ENCODE measurements around the gene ZBED1.
A peak's percentile ranks its signal among the peaks of the same experiment; 100 is the strongest.

ZBED1 gene

GRCh38 chrX:2504706-2505332 lies 4.0 kb upstream of the ZBED1 start:
- Histone ChIP-seq H3K9me3 (ENCODE audit: control insufficient read depth, low read length) (no peaks in the 10 kb centered on the region), H3K4me1 (ENCODE audit: control insufficient read depth, insufficient read depth, low read length, poor library complexity, severe bottlenecking) (no peaks in the 10 kb centered on the region), H3K4me3 (ENCODE audit: extremely low read depth, insufficient read depth, low read length, poor library complexity, severe bottlenecking) (no peak overlapping the region), H3K36me3 (ENCODE audit: control insufficient read depth, insufficient read depth, low read length) (no peaks in the 10 kb centered on the region), H3K27ac (ENCODE audit: low read depth, low read length, severe bottlenecking) (no peak overlapping the region)
- 93% methylated on average over 5 to 6 of the region's 7 CpGs for WGBS, 2 experiments (ENCODE audit: insufficient coverage in 2 of 2)

GRCh38 chrX:2503591-2504500 lies 3.1 kb upstream of the ZBED1 start:
- H3K27ac ChIP-seq (ENCODE audit: low read depth, low read length, severe bottlenecking): no peak overlapping the region

GRCh38 chrX:2502668-2503519 lies 2.1 kb upstream of the ZBED1 start:
- peak overlapping the region; percentile 10 for H3K27ac ChIP-seq (ENCODE audit: low read depth, low read length, severe bottlenecking)
- peaks cover 3% of the 10 kb centered on the region for H3K36me3 ChIP-seq (ENCODE audit: control insufficient read depth, insufficient read depth, low read length)
- H3K4me1 ChIP-seq (ENCODE audit: control insufficient read depth, insufficient read depth, low read length, poor library complexity, severe bottlenecking): peaks cover 12% of the 10 kb centered on the region
- no peaks in the 10 kb centered on the region for H3K9me3 ChIP-seq (ENCODE audit: control insufficient read depth, low read length)
- WGBS, 2 experiments (ENCODE audit: insufficient coverage in 2 of 2): 84 to 93% methylated on average over 17 to 19 of the region's 19 CpGs
- H3K4me3 ChIP-seq (ENCODE audit: extremely low read depth, insufficient read depth, low read length, poor library complexity, severe bottlenecking): no peak overlapping the region

More at GRCh38 chrX:2503591-2504500, 3.1 kb upstream of the ZBED1 start:
- no peaks in the 10 kb centered on the region for H3K9me3 ChIP-seq (ENCODE audit: control insufficient read depth, low read length)
- H3K4me1 ChIP-seq (ENCODE audit: control insufficient read depth, insufficient read depth, low read length, poor library complexity, severe bottlenecking): peaks cover 6% of the 10 kb centered on the region
- H3K36me3 ChIP-seq (ENCODE audit: control insufficient read depth, insufficient read depth, low read length): no peaks in the 10 kb centered on the region
- H3K4me3 ChIP-seq (ENCODE audit: extremely low read depth, insufficient read depth, low read length, poor library complexity, severe bottlenecking): no peak overlapping the region
- 94 to 95% methylated on average over 10 of the region's 13 CpGs for WGBS, 2 experiments (ENCODE audit: insufficient coverage in 2 of 2)

- peak overlapping the region; percentile 10 for H3K27ac ChIP-seq (ENCODE audit: low read depth, low read length, severe bottlenecking)
Measured at GRCh38 chrX:2502120-2502667, 1.4 kb upstream of the ZBED1 start.

GRCh38 chrX:2501559-2502102 lies 855 bp upstream of the ZBED1 start:
- Histone ChIP-seq H3K27ac (ENCODE audit: low read depth, low read length, severe bottlenecking) (no peak overlapping the region), H3K4me3 (ENCODE audit: extremely low read depth, insufficient read depth, low read length, poor library complexity, severe bottlenecking) (no peak overlapping the region), H3K36me3 (ENCODE audit: control insufficient read depth, insufficient read depth, low read length) (peaks cover 12% of the 10 kb centered on the region), H3K4me1 (ENCODE audit: control insufficient read depth, insufficient read depth, low read length, poor library complexity, severe bottlenecking) (peaks cover 13% of the 10 kb centered on the region), H3K9me3 (ENCODE audit: control insufficient read depth, low read length) (no peaks in the 10 kb centered on the region)
- 86 to 100% methylated on average over 2 to 3 of the region's 5 CpGs for WGBS, 2 experiments (ENCODE audit: insufficient coverage in 2 of 2)

More at GRCh38 chrX:2502120-2502667, 1.4 kb upstream of the ZBED1 start:
- peaks cover 13% of the 10 kb centered on the region for H3K4me1 ChIP-seq (ENCODE audit: control insufficient read depth, insufficient read depth, low read length, poor library complexity, severe bottlenecking)
- H3K36me3 ChIP-seq (ENCODE audit: control insufficient read depth, insufficient read depth, low read length): peaks cover 8% of the 10 kb centered on the region
- H3K4me3 ChIP-seq (ENCODE audit: extremely low read depth, insufficient read depth, low read length, poor library complexity, severe bottlenecking): no peak overlapping the region
- 94 to 96% methylated on average over 2 to 4 of the region's 5 CpGs for WGBS, 2 experiments (ENCODE audit: insufficient coverage in 2 of 2)
- no peaks in the 10 kb centered on the region for H3K9me3 ChIP-seq (ENCODE audit: control insufficient read depth, low read length)

GRCh38 chrX:2500091-2500802 lies 529 bp downstream of the ZBED1 start:
- Histone ChIP-seq H3K27ac (ENCODE audit: low read depth, low read length, severe bottlenecking) (peak overlapping the region; percentile 78), H3K4me1 (ENCODE audit: control insufficient read depth, insufficient read depth, low read length, poor library complexity, severe bottlenecking) (peaks cover 13% of the 10 kb centered on the region), H3K4me3 (ENCODE audit: extremely low read depth, insufficient read depth, low read length, poor library complexity, severe bottlenecking) (peak overlapping the region; percentile 75), H3K36me3 (ENCODE audit: control insufficient read depth, insufficient read depth, low read length) (peaks cover 25% of the 10 kb centered on the region), H3K9me3 (ENCODE audit: control insufficient read depth, low read length) (no peaks in the 10 kb centered on the region)
- 0 to 3% methylated on average over 19 to 23 of the region's 70 CpGs for WGBS, 2 experiments (ENCODE audit: insufficient coverage in 2 of 2)

- peaks cover 13% of the 10 kb centered on the region for H3K4me1 ChIP-seq (ENCODE audit: control insufficient read depth, insufficient read depth, low read length, poor library complexity, severe bottlenecking)
- no peaks in the 10 kb centered on the region for H3K9me3 ChIP-seq (ENCODE audit: control insufficient read depth, low read length)
- peak overlapping the region; percentile 83 for H3K27ac ChIP-seq (ENCODE audit: low read depth, low read length, severe bottlenecking)
- H3K36me3 ChIP-seq (ENCODE audit: control insufficient read depth, insufficient read depth, low read length): peaks cover 25% of the 10 kb centered on the region
- H3K4me3 ChIP-seq (ENCODE audit: extremely low read depth, insufficient read depth, low read length, poor library complexity, severe bottlenecking): peak overlapping the region; percentile 75
- WGBS, 2 experiments (ENCODE audit: insufficient coverage in 2 of 2): 91 to 93% methylated on average over 7 of the region's 8 CpGs
Measured at GRCh38 chrX:2499507-2499906, 1.3 kb downstream of the ZBED1 start.

GRCh38 chrX:2498781-2499302 lies 1.9 kb downstream of the ZBED1 start:
- Histone ChIP-seq H3K27ac (ENCODE audit: low read depth, low read length, severe bottlenecking) (peak overlapping the region; percentile 83), H3K36me3 (ENCODE audit: control insufficient read depth, insufficient read depth, low read length) (peaks cover 25% of the 10 kb centered on the region), H3K4me3 (ENCODE audit: extremely low read depth, insufficient read depth, low read length, poor library complexity, severe bottlenecking) (peak overlapping the region; percentile 75), H3K9me3 (ENCODE audit: control insufficient read depth, low read length) (no peaks in the 10 kb centered on the region), H3K4me1 (ENCODE audit: control insufficient read depth, insufficient read depth, low read length, poor library complexity, severe bottlenecking) (peaks cover 13% of the 10 kb centered on the region)
- WGBS, 2 experiments (ENCODE audit: insufficient coverage in 2 of 2): 16 to 18% methylated on average over 6 of the region's 10 CpGs

- 81 to 85% methylated on average over 4 to 7 of the region's 11 CpGs for WGBS, 2 experiments (ENCODE audit: insufficient coverage in 2 of 2)
- Histone ChIP-seq H3K27ac (ENCODE audit: low read depth, low read length, severe bottlenecking) (peak overlapping the region; percentile 83), H3K4me1 (ENCODE audit: control insufficient read depth, insufficient read depth, low read length, poor library complexity, severe bottlenecking) (peaks cover 13% of the 10 kb centered on the region), H3K9me3 (ENCODE audit: control insufficient read depth, low read length) (no peaks in the 10 kb centered on the region), H3K4me3 (ENCODE audit: extremely low read depth, insufficient read depth, low read length, poor library complexity, severe bottlenecking) (peak overlapping the region; percentile 75), H3K36me3 (ENCODE audit: control insufficient read depth, insufficient read depth, low read length) (peaks cover 26% of the 10 kb centered on the region)
Measured at GRCh38 chrX:2497961-2498780, 2.6 kb downstream of the ZBED1 start.

All from mesodermal cell (in vitro differentiated cells).